GM20000 (cell line): ENCODE measurements around the gene TPH1.

ENCODE experiments used
- DNase-seq: peaks from one replicate; pipeline ENCODE4 v3.0.0; 2012; ENCODE audit warnings: low spot score
- CTCF ChIP-seq: IDR thresholded peaks from 2 replicates; pipeline ENCODE4 v1.5.1; 2012; ENCODE audit warnings: mild to moderate bottlenecking, control low read depth; ENCODE audit errors: extremely low read depth, missing control alignments

TPH1 gene

GRCh38 chr11:18046116-18046777 lies at the start of gene TPH1:
TPH1 (minus strand) TSS chr11:18046269; CDS start chr11:18040762, 5,507 bp downstream.
- DNase-seq = no peak
- TF ChIP-seq CTCF = no peak

GRCh38 chr11:18093959-18094358 lies 47.9 kb upstream of the TPH1 start:
- DNase-seq = no peak
- TF ChIP-seq CTCF = no peak

GRCh38 chr11:18091731-18092130 lies 45.7 kb upstream of the TPH1 start:
- DNase-seq = no peak
- TF ChIP-seq CTCF = no peak

- DNase-seq = no peak
- TF ChIP-seq CTCF = no peak
Measured at GRCh38 chr11:18088966-18089365, 42.9 kb upstream of the TPH1 start.

GRCh38 chr11:18088366-18088765 lies 42.3 kb upstream of the TPH1 start:
- TF ChIP-seq CTCF = no peak
- DNase-seq = no peak

- no peak for DNase-seq
- no peak for TF ChIP-seq CTCF
Measured at GRCh38 chr11:18081551-18081950, 35.5 kb upstream of the TPH1 start.

- TF ChIP-seq CTCF = no peak
- DNase-seq = no peak
Measured at GRCh38 chr11:18080451-18080850, 34.4 kb upstream of the TPH1 start.
